ENCODE data around the gene VRK3. TPM values are rescaled to one million over a fixed set of nuclear protein-coding genes. Genes with fewer than 3 reads are reported as not detected.

Gene VRK3
- total and polyA plus RNA-seq, 4 donors = 16.2 to 23.6 (median 20.3) TPM

- Histone ChIP-seq H3K4me1 (ENCODE audit: control insufficient read depth in 4 of 4, insufficient read depth in 4 of 4, low read length in 3 of 4) (no peaks in the 10 kb centered on the region), H3K9me3 (ENCODE audit: control insufficient read depth in 4 of 4, low read length in 3 of 4) (peaks cover 40 to 70% (median 65%) of the 10 kb centered on the region in 4 donors), H3K4me3 (ENCODE audit: low read depth in 1 of 3, low read length in 3 of 3) (peak overlapping the region in 2 of 3 donors; percentile 8 to 16), H3K36me3 (ENCODE audit: control insufficient read depth in 4 of 4, insufficient read depth in 3 of 4, low read depth in 1 of 4, low read length in 3 of 4) (peaks cover 33 to 54% (median 52%) of the 10 kb centered on the region in 4 donors), H3K27ac (ENCODE audit: low read depth in 1 of 2, low read length in 2 of 2) (no peak overlapping the region), H3K9ac (ENCODE audit: low read depth in 1 of 2, low read length in 2 of 2) (no peak overlapping the region), H3K27me3 (ENCODE audit: control insufficient read depth in 4 of 4, insufficient read depth in 4 of 4, low read length in 3 of 4) (no peaks in the 10 kb centered on the region)
- no peak for TF ChIP-seq SP1 (IDR thresholded peaks at IDR 0.05)
- TF ChIP-seq JUND (IDR thresholded peaks at IDR 0.05) = no peak
- no peak for TF ChIP-seq TAF1 (conservative IDR thresholded peaks at IDR 0.05)
- TF ChIP-seq ATF3 (IDR thresholded peaks at IDR 0.05) = no peak
- TF ChIP-seq FOXA2 (IDR thresholded peaks at IDR 0.05) = no peak
- TF ChIP-seq RAD21 (IDR thresholded peaks at IDR 0.05) = peak; percentile 63 to 73
- peak; percentile 47 for TF ChIP-seq CTCF (IDR thresholded peaks at IDR 0.05; ENCODE audit: low read depth, low read length, missing input control)
- TF ChIP-seq ZBTB33 (IDR thresholded peaks at IDR 0.05) = no peak
- no peak for TF ChIP-seq EGR1 (IDR thresholded peaks at IDR 0.05; ENCODE audit: low read depth in 2 of 2)
- TF ChIP-seq HNF4A (conservative IDR thresholded peaks at IDR 0.05) = no peak
- TF ChIP-seq, protein P1, sequence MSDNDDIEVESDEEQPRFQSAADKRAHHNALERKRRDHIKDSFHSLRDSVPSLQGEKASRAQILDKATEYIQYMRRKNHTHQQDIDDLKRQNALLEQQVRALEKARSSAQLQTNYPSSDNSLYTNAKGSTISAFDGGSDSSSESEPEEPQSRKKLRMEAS (IDR thresholded peaks at IDR 0.05) = no peak
- 83% methylated on average over 14 of the region's 14 CpGs for WGBS
- DNase-seq (ENCODE audit: low spot score) = peak; percentile 64
Observed at GRCh38 chr19:50046649-50047503, 21.7 kb upstream of the VRK3 start.

- Histone ChIP-seq H3K27ac (ENCODE audit: low read depth in 1 of 2, low read length in 2 of 2) (no peak overlapping the region), H3K36me3 (ENCODE audit: control insufficient read depth in 4 of 4, insufficient read depth in 3 of 4, low read depth in 1 of 4, low read length in 3 of 4) (peaks cover 40 to 73% (median 71%) of the 10 kb centered on the region in 4 donors), H3K27me3 (ENCODE audit: control insufficient read depth in 4 of 4, insufficient read depth in 4 of 4, low read length in 3 of 4) (no peaks in the 10 kb centered on the region), H3K4me3 (ENCODE audit: low read depth in 1 of 3, low read length in 3 of 3) (peak overlapping the region in 2 of 3 donors; percentile 54 to 78), H3K4me1 (ENCODE audit: control insufficient read depth in 4 of 4, insufficient read depth in 4 of 4, low read length in 3 of 4) (peaks cover 0 to under 1% (median under 1%) of the 10 kb centered on the region in 4 donors), H3K9ac (ENCODE audit: low read depth in 1 of 2, low read length in 2 of 2) (no peak overlapping the region), H3K9me3 (ENCODE audit: control insufficient read depth in 4 of 4, low read length in 3 of 4) (peaks cover 38 to 74% (median 60%) of the 10 kb centered on the region in 4 donors)
- 98% methylated on average over 7 of the region's 7 CpGs for WGBS
- TF ChIP-seq, protein P1 (IDR thresholded peaks at IDR 0.05) = no peak
- no peak for DNase-seq (ENCODE audit: low spot score)
Observed at GRCh38 chr19:50044922-50045321, 19.8 kb upstream of the VRK3 start.

DNA sequence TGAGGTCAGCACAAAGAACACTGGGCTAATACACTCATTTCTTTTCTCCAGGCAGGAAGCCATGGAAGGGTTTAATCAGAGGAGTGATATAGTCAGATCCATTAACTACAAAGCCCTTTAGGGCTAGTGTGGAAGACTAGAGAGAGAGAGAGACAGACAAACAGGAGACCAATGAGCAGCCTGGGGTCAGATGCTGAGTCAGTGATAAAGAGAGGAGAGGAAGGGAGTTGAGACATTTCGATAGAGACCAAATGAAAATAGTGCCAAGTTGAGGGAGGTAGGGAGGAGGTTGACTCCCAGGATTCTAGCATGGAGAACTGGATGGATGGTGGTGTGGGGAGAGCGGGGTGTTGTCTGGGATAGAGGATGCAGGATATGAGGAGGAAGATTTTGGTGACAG is 18.8 kb upstream of the VRK3 start:
- WGBS = 99% methylated on average over 2 of the region's 2 CpGs
- H3K27me3 ChIP-seq (ENCODE audit: control insufficient read depth in 4 of 4, insufficient read depth in 4 of 4, low read length in 3 of 4) = no peaks in the 10 kb centered on the region
- peaks cover 37 to 71% (median 57%) of the 10 kb centered on the region in 4 donors for H3K9me3 ChIP-seq (ENCODE audit: control insufficient read depth in 4 of 4, low read length in 3 of 4)
- TF ChIP-seq ATF3 (IDR thresholded peaks at IDR 0.05) = no peak
- TF ChIP-seq RXRA (IDR thresholded peaks at IDR 0.05) = no peak
- no peak for TF ChIP-seq HNF4G (IDR thresholded peaks at IDR 0.05)
- TF ChIP-seq REST (IDR thresholded peaks at IDR 0.05) = no peak
- TF ChIP-seq YY1 (IDR thresholded peaks at IDR 0.05) = no peak
- TF ChIP-seq, protein P1 (IDR thresholded peaks at IDR 0.05) = no peak
- H3K4me1 ChIP-seq (ENCODE audit: control insufficient read depth in 4 of 4, insufficient read depth in 4 of 4, low read length in 3 of 4) = peaks cover 0 to 6% (median 3%) of the 10 kb centered on the region in 4 donors
- H3K36me3 ChIP-seq (ENCODE audit: control insufficient read depth in 4 of 4, insufficient read depth in 3 of 4, low read depth in 1 of 4, low read length in 3 of 4) = peaks cover 46 to 83% (median 81%) of the 10 kb centered on the region in 4 donors
- no peak for DNase-seq (ENCODE audit: low spot score)
- H3K27ac ChIP-seq (ENCODE audit: low read depth in 1 of 2, low read length in 2 of 2) = no peak overlapping the region
- H3K4me3 ChIP-seq (ENCODE audit: low read depth in 1 of 3, low read length in 3 of 3) = peak overlapping the region in 2 of 3 donors; percentile 34 to 78
- no peak overlapping the region for H3K9ac ChIP-seq (ENCODE audit: low read depth in 1 of 2, low read length in 2 of 2)

All from liver (tissue), 9 donors.